A549 (cell line): Measurements from ENCODE around the gene POLR3G.

ENCODE experiments used
- CTCF ChIP-seq: fragments of >200 bp; sonication (Bioruptor Twin); formaldehyde crosslinking; IDR thresholded peaks from 3 replicates; pipeline ENCODE4 v1.5.1; 2016
- HDAC2 ChIP-seq: fragments of 200-600 bp; sonication (generic); IDR thresholded peaks from 2 replicates; pipeline ENCODE4 v1.6.1; 2016
- JUN ChIP-seq, 2 experiments: fragments of >200 bp; sonication (Bioruptor Twin); formaldehyde crosslinking; IDR thresholded peaks; 2 replicates in 1 of 2; 3 replicates in 1 of 2; pipeline ENCODE4 v1.6.1; 2016 to 2017
- KDM1A ChIP-seq: fragments of 200-600 bp; sonication (generic); IDR thresholded peaks from 2 replicates; pipeline ENCODE4 v1.6.1; 2016; ENCODE audit warnings: low read depth, mild to moderate bottlenecking
- POLR2A ChIP-seq: IDR thresholded peaks from 2 replicates; pipeline ENCODE4 v1.6.1; 2012; ENCODE audit warnings: mild to moderate bottlenecking, low read length
- POLR2AphosphoS2 ChIP-seq: conservative IDR thresholded peaks from 2 replicates; pipeline ENCODE4 v1.6.1; 2012; ENCODE audit warnings: low read length, improper control_type of control experiment, inconsistent platforms
- RAD21 ChIP-seq, 2 experiments: fragments of >200 bp in 1 of 2; sonication (Bioruptor Twin) in 1 of 2; formaldehyde crosslinking in 1 of 2; IDR thresholded peaks in 1 of 2; conservative IDR thresholded peaks in 1 of 2; 2 replicates in 1 of 2; 3 replicates in 1 of 2; pipeline ENCODE4 v1.6.1; 2012 to 2018; ENCODE audit warnings: inconsistent platforms in 1 of 2
- RFX5 ChIP-seq: fragments of 450-650 bp; IDR thresholded peaks from 2 replicates; pipeline ENCODE4 v1.7.1; 2014; ENCODE audit warnings: antibody characterized with exemption, mild to moderate bottlenecking, moderate library complexity
- SMC3 ChIP-seq: fragments of >200 bp; sonication (Bioruptor Twin); formaldehyde crosslinking; IDR thresholded peaks from 3 replicates; pipeline ENCODE4 v1.6.1; 2018; ENCODE audit warnings: inconsistent platforms
- ZC3H11A ChIP-seq: fragments of 450-650 bp; IDR thresholded peaks from 2 replicates; pipeline ENCODE4 v1.6.1; 2014; ENCODE audit warnings: antibody characterized with exemption, mild to moderate bottlenecking

GRCh38 chr5:90557871-90558270, 83.2 kb downstream of the POLR3G start:
- TF ChIP-seq RAD21 (conservative IDR thresholded peaks at IDR 0.05 in 1 of 2, IDR thresholded peaks at IDR 0.05 in 1 of 2) (no peak), HDAC2 (no peak), CTCF (no peak), ZC3H11A (no peak), SMC3 (no peak), KDM1A (no peak), POLR2AphosphoS2 (no peak), POLR2A (no peak), RFX5 (no peak), JUN (IDR thresholded peaks at IDR 0.05) (no peak)
